Adrenal gland (tissue), 12 donors: Measurements from ENCODE around the gene CCL19. TPM values are rescaled to one million over a fixed set of nuclear protein-coding genes. Genes with fewer than 3 reads are reported as not detected.

Experiments used
- DNase-seq, 7 donors: peaks; one replicate each; pipeline ENCODE4 v3.0.0-alpha.2; 2019 to 2020
- H3K27ac ChIP-seq, 5 donors: fragments of 200-600 bp; sonication (generic) in 4 of 5; 1 replicate in 3 of 5; 2 replicates in 2 of 5; pipeline versions ENCODE4 v1.5.1 to v1.8.0; 2016 to 2020; ENCODE audit warnings: mild to moderate bottlenecking in 1 of 5
- H3K27me3 ChIP-seq: fragments of 200-600 bp; 2 replicates; pipeline ENCODE4 v1.8.0; 2021
- H3K36me3 ChIP-seq, 2 donors: fragments of 200-600 bp; replicated peaks in 1 of 2; 1 replicate in 1 of 2; 2 replicates in 1 of 2; pipeline versions ENCODE4 v1.5.1 to v1.8.0; 2018 to 2022
- H3K4me1 ChIP-seq, 2 donors: fragments of 200-600 bp; replicated peaks in 1 of 2; 1 replicate in 1 of 2; 2 replicates in 1 of 2; pipeline versions ENCODE4 v1.5.1 to v1.8.0; 2018 to 2021
- H3K4me3 ChIP-seq, 4 donors: fragments of 200-600 bp; sonication (generic) in 3 of 4; one replicate each; pipeline ENCODE4 v1.5.1; 2016 to 2018
- H3K9me3 ChIP-seq, 3 donors: fragments of 200-600 bp; sonication (generic) in 1 of 3; replicated peaks in 1 of 3; 1 replicate in 2 of 3; 2 replicates in 1 of 3; pipeline versions ENCODE4 v1.5.1 to v1.8.0; 2016 to 2021
- CTCF ChIP-seq, 6 experiments: fragments of 450-650 bp in 4 of 6; fragments of 200-600 bp in 2 of 6; sonication (generic) in 1 of 6; IDR thresholded peaks; 1 replicate in 5 of 6; 2 replicates in 1 of 6; pipeline versions ENCODE4 v1.5.1 to v1.8.0; 2016 to 2021; ENCODE audit warnings: antibody characterized with exemption in 6 of 6, mild to moderate bottlenecking in 2 of 6, moderate library complexity in 1 of 6
- POLR2A ChIP-seq, 2 donors: fragments of 450-650 bp; IDR thresholded peaks; one replicate each; pipeline ENCODE4 v1.6.1; 2017; ENCODE audit warnings: antibody characterized with exemption in 2 of 2, mild to moderate bottlenecking in 2 of 2, moderate library complexity in 1 of 2
- WGBS, 4 donors: extraction: QIAGEN DNeasy Blood & Tissue Kit in 2 of 4; methylation state at CpG; one replicate each; pipeline versions ENCODE4 v1.1.5 to v1.1.7; 2013 to 2017; 5-methylcytosine and 5-hydroxymethylcytosine counted together
- intact Hi-C, 2 donors: fragments of 100-400 bp; cut with DNase I; formaldehyde crosslinking; loops; one replicate each; pipeline versions ENCODE4 v1.14.1 to v1.15.0; 2022 to 2023
- polyA plus RNA-seq, 3 donors: library from polyadenylated mRNA; stranded (reverse); fragments of 200-250 nt in 2 of 3; fragments of 350-450 nt in 1 of 3; fragmentation: Illumina TruSeq in 1 of 3; extraction: RNeasy Lipid Tissue Mini Kit (QIAGEN cat#74804) in 1 of 3; gene quantifications; one replicate each; pipeline ENCODE4 v1.2.3, GENCODE V29; 2013 to 2014
- total RNA-seq, 9 donors: library from RNA; depleted of rRNA in 4 of 9; stranded (reverse); fragments of >200 nt in 4 of 9; fragments of 120-200 nt in 1 of 9; fragmentation: NEBNext Ultra II Directional in 1 of 9; extraction: Animal tissue kit (Norgen Biotek cat#: 25700) in 1 of 9; gene quantifications; one replicate each; pipeline versions ENCODE4 v1.1.0 to v1.2.4, GENCODE V29; 2013 to 2023
- donor health status: healthy with polysubstance abuse.
- donor health status: Bipolar disorder and iron deficiency.
- donor health status: DM: yes; HTN: yes; CAD: no.
- donor health status: DM: no; HTN: no; CAD: no.
- donor health status: DM: no; HTN: no; CAD: no.
- donor health status: DM: yes; HTN: yes; CAD: no.

CCL19 gene
- total and polyA plus RNA-seq, 12 donors: 0.39 to 23.3 (median 5.0) TPM; not detected in 6

GRCh38 chr9:34665067-34665380 is 26.1 kb downstream of the CCL19 start:
- H3K36me3 ChIP-seq: no peaks in the 10 kb centered on the region
- peak overlapping the region in 2 of 4 donors; percentile 53 to 79 for H3K4me3 ChIP-seq
- TF ChIP-seq POLR2A (IDR thresholded peaks at IDR 0.05): no peak
- H3K27me3 ChIP-seq: no peaks in the 10 kb centered on the region
- H3K27ac ChIP-seq: peak overlapping the region; percentile 48 to 99 (median 92)
- WGBS, 4 donors: 0 to 2% (median 1%) methylated on average over 1 to 26 of the region's 26 CpGs; no CpG with 5 or more reads in 1 of the 4 donors
- peaks cover 7 to 17% of the 10 kb centered on the region in 2 donors for H3K4me1 ChIP-seq
- H3K9me3 ChIP-seq: no peaks in the 10 kb centered on the region
- intact Hi-C loops: no loop called here
- DNase-seq: no peak

GRCh38 chr9:34664281-34665066 is 26.6 kb downstream of the CCL19 start:
- Histone ChIP-seq H3K4me1 (peaks cover 7 to 17% of the 10 kb centered on the region in 2 donors), H3K27ac (peak overlapping the region; percentile 48 to 99 (median 92)), H3K27me3 (no peaks in the 10 kb centered on the region), H3K36me3 (no peaks in the 10 kb centered on the region), H3K4me3 (peak overlapping the region in 2 of 4 donors; percentile 53 to 79), H3K9me3 (no peaks in the 10 kb centered on the region)
- 23 to 43% (median 28%) methylated on average over 13 to 18 of the region's 18 CpGs for WGBS, 4 donors
- intact Hi-C loops: no loop called here
- TF ChIP-seq POLR2A (IDR thresholded peaks at IDR 0.05) (no peak), CTCF (IDR thresholded peaks at IDR 0.05) (peak; percentile 61 to 91 (median 72))
- DNase-seq: peak; percentile 68 to 92 (median 84)

GRCh38 chr9:34663303-34663605 is 27.8 kb downstream of the CCL19 start:
- Histone ChIP-seq H3K4me3 (no peak overlapping the region), H3K27ac (no peak overlapping the region), H3K4me1 (peaks cover 7 to 17% of the 10 kb centered on the region in 2 donors), H3K36me3 (no peaks in the 10 kb centered on the region), H3K27me3 (no peaks in the 10 kb centered on the region), H3K9me3 (no peaks in the 10 kb centered on the region)
- DNase-seq: no peak
- TF ChIP-seq POLR2A (IDR thresholded peaks at IDR 0.05): no peak
- no peak for TF ChIP-seq CTCF (IDR thresholded peaks at IDR 0.05)
- intact Hi-C loops: no loop called here

- 83 to 98% (median 89%) methylated on average over 4 of the region's 4 CpGs for WGBS, 4 donors
- intact Hi-C loops: no loop called here
- DNase-seq: no peak
- H3K4me1 ChIP-seq: peaks cover 7 to 17% of the 10 kb centered on the region in 2 donors
- H3K27me3 ChIP-seq: no peaks in the 10 kb centered on the region
- H3K9me3 ChIP-seq: no peaks in the 10 kb centered on the region
- no peak within 1 kb of the TSS for H3K27ac ChIP-seq
- H3K36me3 ChIP-seq: no peaks in the 10 kb centered on the region
- no peak within 1 kb of the TSS for H3K4me3 ChIP-seq
- TF ChIP-seq CTCF (IDR thresholded peaks at IDR 0.05): no peak
- no peak for TF ChIP-seq POLR2A (IDR thresholded peaks at IDR 0.05)
Measured at GRCh38 chr9:34662526-34663302, 28.4 kb downstream of the CCL19 start, which contains the start of gene CCL27. CCL27 (minus strand) TSS chr9:34662657; CDS start chr9:34662633, 24 bp downstream.
